Measurements from ENCODE around the gene SPOP.
"Not testable (repeated sequence)": the region's sequence is repeated elsewhere in the genome, so short reads cannot be mapped to it uniquely, and the experiment has no call there.

The SPOP gene

DNA sequence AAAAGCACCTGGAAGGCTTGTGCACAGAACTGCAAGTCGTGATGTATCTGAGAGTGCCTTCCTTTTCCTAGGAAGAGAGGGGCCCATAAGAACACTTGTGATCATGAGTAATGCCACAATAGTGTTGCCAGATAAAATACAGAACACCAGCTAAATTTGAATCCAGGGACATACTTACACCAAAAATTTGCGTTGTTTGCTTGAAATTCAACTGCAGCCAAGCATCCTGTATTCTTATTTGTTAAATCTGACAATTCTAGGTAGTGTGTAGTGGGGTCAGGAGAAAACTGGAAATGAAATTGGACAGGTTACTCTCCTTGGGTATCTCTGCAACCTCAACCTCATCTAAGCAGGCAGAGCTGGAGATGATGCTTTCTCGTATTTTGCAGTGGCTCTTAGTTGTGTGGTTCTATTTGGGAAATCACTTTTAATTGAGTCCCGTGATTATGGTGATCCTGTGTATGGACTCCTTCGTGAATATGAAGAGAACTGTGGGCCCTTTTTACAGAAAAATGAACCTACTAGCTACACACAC lies 17.9 kb upstream of the SPOP start:
- no peak for DNase-seq (ENCODE audit: low read depth)

DNA sequence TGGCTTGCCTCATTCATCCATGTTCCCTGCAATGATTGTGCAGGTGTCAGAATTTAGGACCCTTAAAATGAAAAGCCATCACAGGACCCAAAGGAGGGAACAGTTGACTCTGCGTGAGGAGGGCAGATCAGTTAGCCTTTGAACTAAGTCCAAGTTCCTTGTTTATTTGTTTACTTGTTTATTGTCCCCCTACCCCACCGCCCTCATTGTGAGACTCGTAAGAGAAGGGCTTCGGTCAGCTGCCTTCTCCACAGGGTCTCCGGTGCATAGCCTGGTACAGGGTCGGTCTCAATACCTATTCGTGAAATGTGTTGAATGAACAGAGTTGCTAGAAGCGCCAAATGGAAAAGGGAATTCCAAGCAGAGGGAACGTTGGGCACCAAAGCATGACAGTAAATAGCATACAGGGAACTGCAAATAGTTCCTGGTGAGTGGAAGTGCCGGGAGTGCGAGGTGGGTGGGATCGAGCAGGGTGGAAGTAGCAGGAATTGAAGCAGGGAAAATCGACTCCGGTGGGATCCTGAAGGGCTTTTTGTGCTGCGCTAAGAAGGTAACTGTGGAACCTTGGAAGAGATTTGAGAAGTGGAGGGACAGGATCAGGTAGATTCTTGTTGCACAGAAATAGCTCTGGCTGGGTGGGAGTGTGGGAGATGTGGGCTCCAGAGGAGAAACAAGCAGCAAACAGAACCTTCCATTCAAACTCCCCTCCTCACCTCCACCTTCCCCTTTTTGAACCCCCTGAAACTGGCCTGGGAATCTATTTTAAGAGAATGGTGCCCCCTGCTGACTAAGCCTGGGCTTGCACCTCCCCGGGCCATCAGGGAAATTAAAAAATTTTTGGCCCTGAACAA lies 17.2 kb upstream of the SPOP start:
- DNase-seq (ENCODE audit: low read depth), result peak; percentile 44

- no peak for DNase-seq (ENCODE audit: low read depth)
Measured at GRCh38 chr17:49692751-49693150, 14.9 kb upstream of the SPOP start.

- DNase-seq (ENCODE audit: low read depth), result no peak
Measured at GRCh38 chr17:49691677-49692191, 13.8 kb upstream of the SPOP start.

DNA sequence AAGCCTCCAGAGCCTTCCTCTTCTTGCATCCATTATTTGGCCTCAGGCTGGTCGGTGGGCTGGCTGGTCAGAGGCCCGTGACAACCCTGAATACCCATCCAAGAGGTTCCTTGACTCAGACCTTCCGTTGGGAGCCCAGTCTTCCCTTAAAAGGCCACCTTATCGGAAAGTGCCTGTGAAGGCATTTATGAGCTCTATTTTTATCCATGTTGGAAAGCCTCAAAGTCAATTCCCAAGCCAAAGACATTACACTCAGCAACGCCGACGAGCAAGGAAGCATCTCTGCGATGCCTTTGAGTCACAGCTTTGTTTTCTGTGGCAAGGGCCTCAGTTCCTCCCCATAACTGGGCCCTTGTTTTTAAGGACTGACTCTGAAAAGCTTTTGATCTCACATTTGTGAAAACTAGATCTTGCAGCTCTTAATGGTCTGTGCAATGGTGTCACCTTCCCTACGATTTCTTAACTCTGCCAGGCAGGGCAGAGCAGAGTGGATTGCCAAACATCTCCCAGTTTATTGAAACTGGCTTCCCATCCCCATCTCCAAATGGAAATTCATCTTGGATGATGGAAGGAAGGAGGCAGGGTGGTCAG lies 13.3 kb upstream of the SPOP start:
- no peak for DNase-seq (ENCODE audit: low read depth)

- no peak for DNase-seq (ENCODE audit: low read depth)
Measured at GRCh38 chr17:49690256-49690655, 12.4 kb upstream of the SPOP start.

GRCh38 chr17:49688848-49689247 lies 11.0 kb upstream of the SPOP start:
- DNase-seq (ENCODE audit: low read depth), result no peak

- DNase-seq (ENCODE audit: low read depth), result no peak
Measured at GRCh38 chr17:49687878-49688491, 10.1 kb upstream of the SPOP start.

GRCh38 chr17:49681106-49681979 lies 3.4 kb upstream of the SPOP start:
- no peak for DNase-seq (ENCODE audit: low read depth)

DNA sequence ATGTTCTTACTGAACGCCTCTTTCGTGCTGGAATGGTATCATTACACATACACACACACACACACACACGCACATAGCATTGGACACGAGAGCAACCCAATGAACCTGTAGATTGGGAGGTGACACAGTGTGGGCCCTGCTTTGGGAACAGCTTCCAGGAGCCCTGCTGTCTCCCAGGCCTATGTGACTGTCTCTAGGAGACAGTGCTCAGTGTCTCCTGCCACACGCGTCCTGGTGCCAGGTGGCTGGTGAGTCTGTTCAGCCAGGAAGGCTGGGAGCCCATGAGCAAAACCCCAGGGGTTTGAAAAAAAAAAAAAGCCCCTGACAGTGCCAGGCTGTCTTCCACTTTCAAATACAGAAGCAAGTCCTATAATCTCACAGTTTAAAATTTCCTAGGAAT lies 2.4 kb upstream of the SPOP start:
- no peak for DNase-seq (ENCODE audit: low read depth)

DNA sequence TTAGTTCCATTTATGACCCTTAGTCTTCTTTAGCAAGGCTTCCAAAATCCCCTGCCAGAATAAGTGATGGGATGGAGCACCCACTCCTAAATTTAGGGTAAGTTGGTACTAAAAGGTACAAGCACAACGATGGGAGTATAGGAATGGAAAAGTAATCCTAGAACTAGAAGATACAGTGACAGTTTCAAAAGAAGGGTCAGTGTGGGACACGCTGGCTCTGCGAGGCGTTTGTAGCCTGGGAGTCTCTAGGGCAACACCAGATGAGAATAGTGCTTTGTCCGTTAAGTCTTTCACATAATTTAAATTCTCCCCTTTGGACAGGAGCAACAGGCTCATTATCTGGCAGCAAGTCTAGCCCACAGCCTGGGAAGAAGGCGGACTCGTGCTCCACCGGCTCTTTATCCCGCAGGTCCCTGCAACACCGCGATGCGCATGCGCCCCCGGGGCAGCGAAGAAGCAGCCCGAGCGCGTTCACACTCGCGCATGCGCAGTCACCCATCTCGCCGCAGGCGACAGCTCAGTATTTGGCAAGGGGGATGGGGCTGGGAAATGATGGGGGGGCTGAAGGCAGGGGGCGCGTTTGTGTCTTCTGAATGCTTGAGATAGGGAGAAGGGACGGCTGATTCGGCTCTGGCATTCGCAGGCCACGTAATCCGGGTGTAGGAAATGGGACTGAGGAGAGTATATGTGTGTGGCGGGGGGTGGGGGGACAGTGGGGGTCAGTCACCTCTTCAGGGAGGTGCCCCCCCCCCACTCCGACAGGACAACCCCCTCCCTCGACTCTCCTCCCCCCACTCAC lies 564 bp downstream of the SPOP start:
- DNase-seq (ENCODE audit: low read depth), result peak; percentile 96

GRCh38 chr17:49676276-49676868 lies 1.5 kb downstream of the SPOP start:
- peak; percentile 20 for DNase-seq (ENCODE audit: low read depth)

DNA sequence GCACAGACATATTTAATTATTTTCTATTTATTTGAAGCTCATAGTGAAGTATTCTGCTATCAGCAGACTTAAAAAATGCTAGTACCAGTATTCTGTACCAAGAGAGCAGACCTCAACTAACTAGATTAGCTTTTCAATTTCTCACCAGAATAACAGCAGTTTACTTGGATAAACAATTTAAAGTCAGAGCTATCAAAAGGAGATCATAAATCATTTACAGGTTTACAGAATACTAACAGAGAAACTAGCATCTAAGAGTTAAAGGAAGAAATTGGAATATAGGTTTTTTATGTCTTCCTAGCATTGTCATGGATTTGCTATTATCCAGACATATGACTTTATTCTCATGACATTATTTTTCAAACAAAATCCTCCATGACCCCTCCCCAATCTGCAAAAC lies 3.4 kb downstream of the SPOP start:
- DNase-seq (ENCODE audit: low read depth), result no peak

- DNase-seq (ENCODE audit: low read depth), result not testable (repeated sequence)
Measured at GRCh38 chr17:49673679-49674078, 4.2 kb downstream of the SPOP start.

- DNase-seq (ENCODE audit: low read depth), result no peak
Measured at GRCh38 chr17:49670641-49671040, 7.3 kb downstream of the SPOP start.

DNA sequence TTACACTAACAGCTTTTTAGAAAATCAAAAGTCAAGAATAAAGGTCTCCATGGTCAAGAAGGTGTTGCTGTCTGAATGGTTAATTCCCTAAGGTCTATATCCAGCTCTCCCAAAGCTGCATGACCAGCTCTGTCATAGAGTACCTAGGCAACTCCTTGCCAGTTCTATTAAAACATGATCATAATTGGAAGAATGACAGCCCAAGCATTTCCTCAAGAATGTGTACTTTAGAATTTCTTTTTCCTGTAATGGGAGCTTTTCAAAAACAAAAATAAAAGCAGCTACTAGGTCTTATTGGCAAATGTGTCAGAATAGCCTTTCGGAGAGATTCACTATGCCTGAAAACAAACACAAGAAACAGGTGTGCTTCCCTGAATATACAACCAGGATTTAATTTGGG lies 7.9 kb downstream of the SPOP start:
- DNase-seq (ENCODE audit: low read depth), result no peak

DNA sequence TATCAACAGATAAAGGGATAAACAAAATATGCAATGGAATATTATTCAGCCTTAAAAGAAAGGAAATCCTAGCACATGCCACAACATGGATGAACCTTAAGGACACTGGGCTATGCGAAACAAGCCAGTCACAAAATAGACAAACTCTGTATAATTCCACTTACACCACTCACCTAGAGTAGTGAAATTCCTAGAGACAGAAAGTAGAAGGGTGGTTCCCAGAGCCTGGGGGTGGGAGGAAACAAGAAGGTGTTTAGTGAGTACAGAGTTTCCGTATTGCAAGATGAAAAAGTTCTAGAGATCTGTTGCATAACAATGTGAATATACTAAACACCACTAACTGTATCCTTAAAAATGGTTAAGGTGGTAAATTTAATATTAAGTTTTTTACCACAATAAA lies 10.0 kb downstream of the SPOP start:
- DNase-seq (ENCODE audit: low read depth), result no peak

GRCh38 chr17:49664706-49665211 lies 13.1 kb downstream of the SPOP start:
- no peak for DNase-seq (ENCODE audit: low read depth)

GRCh38 chr17:49659661-49660382 lies 18.1 kb downstream of the SPOP start:
- DNase-seq (ENCODE audit: low read depth), result no peak

GRCh38 chr17:49656247-49656646 lies 21.6 kb downstream of the SPOP start:
- DNase-seq (ENCODE audit: low read depth), result no peak

Measured in T follicular helper cell (primary cell).